ENCODE results near the gene FAM217B. TPM values are rescaled to one million over a fixed set of nuclear protein-coding genes. Genes with fewer than 3 reads are reported as not detected.

Gene FAM217B
- polyA plus RNA-seq, 1 donor = 22.7 TPM

GRCh38 chr20:59977086-59977485, 36.9 kb downstream of the FAM217B start:
- no peak for DNase-seq

GRCh38 chr20:59983076-59983475, 42.9 kb downstream of the FAM217B start:
- DNase-seq = no peak

- DNase-seq = no peak
These were observed 44.4 kb downstream of the FAM217B start for GRCh38 chr20:59984541-59984940.

- DNase-seq = no peak
These were observed 45.0 kb downstream of the FAM217B start for GRCh38 chr20:59985164-59985563.

- no peak for DNase-seq
These were observed 45.7 kb downstream of the FAM217B start for GRCh38 chr20:59985864-59986263.

- DNase-seq = no peak
These were observed 46.9 kb downstream of the FAM217B start for GRCh38 chr20:59987135-59987534.

GRCh38 chr20:59988141-59988540, 48.0 kb downstream of the FAM217B start:
- no peak for DNase-seq

GRCh38 chr20:59992526-59993084, 52.4 kb downstream of the FAM217B start:
- no peak for DNase-seq

- no peak for DNase-seq
These were observed 53.7 kb downstream of the FAM217B start for GRCh38 chr20:59993736-59994430.

- peak; percentile 36 for DNase-seq
These were observed 54.5 kb downstream of the FAM217B start for GRCh38 chr20:59994697-59995122.

- no peak for DNase-seq
These were observed 55.9 kb downstream of the FAM217B start for GRCh38 chr20:59996108-59996507.

GRCh38 chr20:59997896-59998295, 57.7 kb downstream of the FAM217B start:
- DNase-seq = no peak

Other genes starting within 250 kb of the FAM217B start
- gene SYCP2, start 6.8 kb upstream of the FAM217B start, polyA plus RNA-seq (ENCODE audit: insufficient read length) = 3.9 TPM
- 6.4 TPM for gene PPP1R3D, start 84 bp upstream of the FAM217B start, polyA plus RNA-seq (ENCODE audit: insufficient read length)
- 0.85 TPM for gene CDH26, start 18.0 kb downstream of the FAM217B start, polyA plus RNA-seq (ENCODE audit: insufficient read length)